GM23248 (cell line): ENCODE results near the gene DNAH14. TPM values are rescaled to one million over a fixed set of nuclear protein-coding genes. Genes with fewer than 3 reads are reported as not detected.
"Not testable (repeated sequence)": the region's sequence is repeated elsewhere in the genome, so short reads cannot be mapped to it uniquely, and the experiment has no call there.

Source experiments
- DNase-seq: peaks from one replicate; pipeline ENCODE4 v3.0.0-alpha.2; 2015
- H2AFZ ChIP-seq: fragments of 200-600 bp; sonication (generic); 2 replicates; pipeline ENCODE4 v1.6.1; 2016; ENCODE audit warnings: antibody characterized with exemption
- H3F3A ChIP-seq: fragments of 200-600 bp; sonication (generic); 2 replicates; pipeline ENCODE4 v1.6.1; 2016; ENCODE audit warnings: mild to moderate bottlenecking, antibody characterized with exemption, mixed run types; ENCODE audit not compliant: insufficient read depth
- H3K27ac ChIP-seq: fragments of 200-600 bp; sonication (generic); 2 replicates; pipeline ENCODE4 v1.5.1; 2016; ENCODE audit warnings: mild to moderate bottlenecking
- H3K27me3 ChIP-seq: fragments of 200-600 bp; sonication (generic); replicated peaks from 2 replicates; pipeline ENCODE4 v1.6.1; 2016; ENCODE audit warnings: mild to moderate bottlenecking; ENCODE audit not compliant: insufficient read depth
- H3K36me3 ChIP-seq: fragments of 200-600 bp; sonication (generic); 2 replicates; pipeline ENCODE4 v1.6.1; 2016; ENCODE audit warnings: low read depth, mild to moderate bottlenecking
- H3K4me1 ChIP-seq: fragments of 200-600 bp; sonication (generic); 2 replicates; pipeline ENCODE4 v1.6.1; 2016; ENCODE audit warnings: mild to moderate bottlenecking; ENCODE audit not compliant: insufficient read depth
- H3K4me2 ChIP-seq: fragments of 200-600 bp; sonication (generic); one replicate; pipeline ENCODE4 v1.6.1; 2016; ENCODE audit warnings: mild to moderate bottlenecking; ENCODE audit not compliant: unreplicated experiment
- H3K4me3 ChIP-seq: fragments of 200-600 bp; sonication (generic); 2 replicates; pipeline ENCODE4 v1.5.1; 2016; ENCODE audit warnings: mild to moderate bottlenecking
- H3K79me2 ChIP-seq: fragments of 200-600 bp; sonication (generic); 2 replicates; pipeline ENCODE4 v1.6.1; 2016; ENCODE audit warnings: mild to moderate bottlenecking; ENCODE audit not compliant: insufficient read depth
- H3K9ac ChIP-seq: fragments of 200-600 bp; sonication (generic); 2 replicates; pipeline ENCODE4 v1.6.1; 2016; ENCODE audit warnings: mild to moderate bottlenecking
- H3K9me2 ChIP-seq: fragments of 200-600 bp; sonication (generic); 2 replicates; pipeline ENCODE4 v1.6.1; 2016; ENCODE audit warnings: mixed run types, mild to moderate bottlenecking, moderate library complexity; ENCODE audit not compliant: insufficient read depth
- H3K9me3 ChIP-seq: fragments of 200-600 bp; sonication (generic); one replicate; pipeline ENCODE4 v1.6.1; 2017; ENCODE audit warnings: low read depth
- H4K20me1 ChIP-seq: fragments of 200-600 bp; sonication (generic); 2 replicates; pipeline ENCODE4 v1.6.0; 2016; ENCODE audit not compliant: insufficient read depth
- EZH2 ChIP-seq: fragments of 200-600 bp; sonication (generic); IDR thresholded peaks from 2 replicates; pipeline ENCODE4 v1.6.1; 2018; ENCODE audit warnings: antibody characterized with exemption, mild to moderate bottlenecking; ENCODE audit not compliant: insufficient read depth, poor library complexity, severe bottlenecking
- EZH2phosphoT487 ChIP-seq: fragments of 200-600 bp; sonication (generic); IDR thresholded peaks from 2 replicates; pipeline ENCODE4 v1.6.1; 2018; ENCODE audit warnings: antibody characterized with exemption, moderate library complexity, mild to moderate bottlenecking, low read depth; ENCODE audit not compliant: insufficient read depth
- WGBS, 2 experiments: methylation state at CpG; one replicate each; pipeline ENCODE4 v1.1.6; 2015 to 2017; ENCODE audit warnings: low lambda C conversion rate in 2 of 2, low coverage in 1 of 2; ENCODE audit errors: missing lambda C conversion rate in 2 of 2; 5-methylcytosine and 5-hydroxymethylcytosine counted together
- in situ Hi-C: fragments of 300-500 bp; cut with MboI; formaldehyde crosslinking; loops from 2 replicates; pipeline ENCODE4 v1.15.0; 2020
- polyA plus RNA-seq: library from polyadenylated mRNA; unstranded; fragments of >200 nt; fragmentation: Nextera tagmentation; extraction: Ambion mirVana; gene quantifications from 2 replicates; pipeline ENCODE4 v1.2.1, GENCODE V29; 2016
- total RNA-seq: library from RNA; depleted of rRNA; stranded (reverse); fragments of >200 nt; shearing (Covaris generic); gene quantifications from 2 replicates; pipeline ENCODE4 v1.2.3, GENCODE V29; 2014

Gene DNAH14
- total and polyA plus RNA-seq, 2 experiments from 2014 or later = 9.9 to 20.8 TPM

GRCh38 chr1:224882264-224882663 lies 47.2 kb upstream of the DNAH14 start:
- Histone ChIP-seq H3F3A (peaks cover 7% of the 10 kb centered on the region; the same call in 1 of the 2 replicates), H3K27ac (no peak overlapping the region), H3K36me3 (no peaks in the 10 kb centered on the region), H4K20me1 (no peaks in the 10 kb centered on the region), H3K9ac (no peak overlapping the region), H3K4me2 (no peak overlapping the region), H3K79me2 (no peaks in the 10 kb centered on the region), H3K9me3 (no peaks in the 10 kb centered on the region), H2AFZ (no peak overlapping the region), H3K4me1 (peaks cover 25% of the 10 kb centered on the region), H3K27me3 (peaks cover 19% of the 10 kb centered on the region), H3K4me3 (no peak overlapping the region), H3K9me2 (no peaks in the 10 kb centered on the region)
- TF ChIP-seq EZH2 (no peak), EZH2phosphoT487 (no peak)
- in situ Hi-C loops = no loop called here
- no peak for DNase-seq
- WGBS, 2 experiments = 79 to 81% methylated on average over 4 of the region's 4 CpGs

DNA sequence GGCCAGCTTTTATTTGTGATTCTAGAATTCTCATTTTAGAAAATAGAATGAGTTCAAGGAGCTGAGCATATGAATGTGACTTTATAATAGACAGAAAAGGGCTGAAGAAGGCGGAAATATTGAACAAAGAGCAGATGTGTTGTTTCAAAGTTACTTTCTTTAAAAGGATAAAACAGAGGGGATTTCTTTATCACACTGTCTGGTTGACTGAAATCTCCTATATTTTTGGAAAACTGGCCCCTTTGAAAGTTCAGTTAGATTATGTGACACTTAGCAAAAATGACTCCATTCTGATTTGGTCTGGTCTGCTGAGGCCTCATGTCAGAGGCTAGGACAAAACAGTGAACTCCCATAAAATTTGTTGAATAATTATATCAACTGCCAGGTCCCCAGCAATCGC lies 46.4 kb upstream of the DNAH14 start:
- no peak overlapping the region for H3K4me2 ChIP-seq
- 86 to 97% methylated on average over 2 of the region's 2 CpGs for WGBS, 2 experiments
- no peak overlapping the region for H3K27ac ChIP-seq
- H4K20me1 ChIP-seq = no peaks in the 10 kb centered on the region
- no peaks in the 10 kb centered on the region for H3K9me3 ChIP-seq
- in situ Hi-C loops = no loop called here
- H3F3A ChIP-seq = peaks cover 7% of the 10 kb centered on the region; the same call in 1 of the 2 replicates
- no peaks in the 10 kb centered on the region for H3K36me3 ChIP-seq
- no peaks in the 10 kb centered on the region for H3K79me2 ChIP-seq
- H3K9ac ChIP-seq = no peak overlapping the region
- H2AFZ ChIP-seq = no peak overlapping the region
- H3K4me3 ChIP-seq = no peak overlapping the region
- H3K4me1 ChIP-seq = peaks cover 25% of the 10 kb centered on the region
- no peak for TF ChIP-seq EZH2phosphoT487
- no peak for TF ChIP-seq EZH2
- H3K9me2 ChIP-seq = no peaks in the 10 kb centered on the region
- no peak for DNase-seq
- peaks cover 22% of the 10 kb centered on the region for H3K27me3 ChIP-seq

- Histone ChIP-seq H3K9me3 (no peaks in the 10 kb centered on the region), H3K4me2 (no peak overlapping the region), H3K4me1 (peaks cover 18% of the 10 kb centered on the region), H3F3A (peaks cover 7% of the 10 kb centered on the region; the same call in 1 of the 2 replicates), H3K36me3 (no peaks in the 10 kb centered on the region), H3K27me3 (peaks cover 19% of the 10 kb centered on the region), H2AFZ (no peak overlapping the region), H3K27ac (no peak overlapping the region), H4K20me1 (no peaks in the 10 kb centered on the region), H3K9me2 (no peaks in the 10 kb centered on the region), H3K79me2 (no peaks in the 10 kb centered on the region), H3K9ac (no peak overlapping the region), H3K4me3 (no peak overlapping the region)
- 53 to 54% methylated on average over 1 of the region's 1 CpG for WGBS, 2 experiments
- DNase-seq = no peak
- TF ChIP-seq EZH2 (no peak), EZH2phosphoT487 (no peak)
- in situ Hi-C loops = no loop called here
Observed at GRCh38 chr1:224884361-224884801, 45.1 kb upstream of the DNAH14 start.

GRCh38 chr1:224885376-224885775 lies 44.1 kb upstream of the DNAH14 start:
- peaks cover 19% of the 10 kb centered on the region for H3K27me3 ChIP-seq
- H2AFZ ChIP-seq, H3K4me2 ChIP-seq, H3K4me3 ChIP-seq, H3F3A ChIP-seq, DNase-seq, H3K4me1 ChIP-seq, H3K9me3 ChIP-seq, H3K27ac ChIP-seq, H3K9me2 ChIP-seq, in situ Hi-C loops, H4K20me1 ChIP-seq, H3K36me3 ChIP-seq, H3K79me2 ChIP-seq, H3K9ac ChIP-seq: not testable (repeated sequence)
- 42 to 46% methylated on average over 2 of the region's 2 CpGs for WGBS, 2 experiments

- Histone ChIP-seq H3K4me3 (no peak overlapping the region), H3K27ac (no peak overlapping the region), H3K27me3 (no peaks in the 10 kb centered on the region; the same call in 1 of the 2 replicates), H3K9ac (no peak overlapping the region), H3K9me3 (no peaks in the 10 kb centered on the region), H3K36me3 (no peaks in the 10 kb centered on the region), H3K4me1 (no peaks in the 10 kb centered on the region), H2AFZ (no peak overlapping the region), H3K4me2 (no peak overlapping the region), H4K20me1 (no peaks in the 10 kb centered on the region), H3K79me2 (no peaks in the 10 kb centered on the region), H3F3A (no peaks in the 10 kb centered on the region), H3K9me2 (no peaks in the 10 kb centered on the region)
- no peak for TF ChIP-seq EZH2
- no peak for TF ChIP-seq EZH2phosphoT487
- peak; percentile 38 for DNase-seq
- WGBS, 2 experiments = 16 to 19% methylated on average over 3 of the region's 3 CpGs
- in situ Hi-C loops = no loop called here
Observed at GRCh38 chr1:224894915-224895314, 34.6 kb upstream of the DNAH14 start.
